Karpas-422 (cell line): Measurements from ENCODE around the gene ARRDC4. TPM values are rescaled to one million over a fixed set of nuclear protein-coding genes. Genes with fewer than 3 reads are reported as not detected.

Source experiments
- DNase-seq: peaks from one replicate; pipeline ENCODE4 v3.0.0-alpha.2; 2015
- H2AFZ ChIP-seq: fragments of 200-600 bp; sonication (generic); 2 replicates; pipeline ENCODE4 v1.6.1; 2014; ENCODE audit warnings: antibody characterized with exemption, low read length, mixed read lengths
- H3K27ac ChIP-seq: fragments of 200-600 bp; sonication (generic); 2 replicates; pipeline ENCODE4 v1.5.1; 2014; ENCODE audit warnings: mild to moderate bottlenecking, low read length, moderate library complexity
- H3K27me3 ChIP-seq: fragments of 200-600 bp; sonication (generic); 2 replicates; pipeline ENCODE4 v1.6.1; 2014; ENCODE audit warnings: low read length, mixed read lengths
- H3K36me3 ChIP-seq: fragments of 200-600 bp; sonication (generic); 2 replicates; pipeline ENCODE4 v1.6.1; 2014; ENCODE audit warnings: low read length, mixed read lengths; ENCODE audit not compliant: insufficient read depth
- H3K4me1 ChIP-seq: fragments of 200-600 bp; sonication (generic); 2 replicates; pipeline ENCODE4 v1.6.1; 2014; ENCODE audit warnings: mild to moderate bottlenecking, low read length, mixed read lengths
- H3K4me2 ChIP-seq: fragments of 200-600 bp; sonication (generic); 2 replicates; pipeline ENCODE4 v1.6.1; 2014; ENCODE audit warnings: low read length, low read depth, mild to moderate bottlenecking; ENCODE audit not compliant: poor library complexity, severe bottlenecking
- H3K4me3 ChIP-seq: fragments of 200-600 bp; sonication (generic); 2 replicates; pipeline ENCODE4 v1.5.1; 2014; ENCODE audit warnings: mild to moderate bottlenecking, antibody characterized with exemption, low read length, mixed read lengths
- H3K79me2 ChIP-seq: fragments of 200-600 bp; sonication (generic); 2 replicates; pipeline ENCODE4 v1.6.1; 2014; ENCODE audit warnings: mild to moderate bottlenecking, low read length, mixed read lengths
- H3K9ac ChIP-seq: fragments of 200-600 bp; sonication (generic); 2 replicates; pipeline ENCODE4 v1.6.0; 2014; ENCODE audit warnings: low read length
- H3K9me2 ChIP-seq: fragments of 200-600 bp; sonication (generic), shearing (Covaris generic); replicated peaks from 2 replicates; pipeline ENCODE4 v1.6.0; 2014; ENCODE audit warnings: mild to moderate bottlenecking, low read length, moderate library complexity; ENCODE audit not compliant: insufficient read depth
- H3K9me3 ChIP-seq: fragments of 300-700, 200-600 bp; sonication (generic); 2 replicates; pipeline ENCODE4 v1.6.1; 2014; ENCODE audit warnings: low read length, mixed read lengths
- H4K20me1 ChIP-seq: fragments of 200-600 bp; sonication (generic); 2 replicates; pipeline ENCODE4 v1.6.1; 2014; ENCODE audit warnings: mild to moderate bottlenecking, antibody characterized with exemption, low read length, low read depth; ENCODE audit not compliant: insufficient read depth
- total RNA-seq: library from RNA; depleted of rRNA; stranded (reverse); fragments of >200 nt; shearing (Covaris generic); gene quantifications from 2 replicates; pipeline ENCODE4 v1.2.3, GENCODE V29; 2014; ENCODE audit warnings: low replicate concordance

Gene ARRDC4
- total RNA-seq, 1 experiment from 2014 or later: not detected

DNA sequence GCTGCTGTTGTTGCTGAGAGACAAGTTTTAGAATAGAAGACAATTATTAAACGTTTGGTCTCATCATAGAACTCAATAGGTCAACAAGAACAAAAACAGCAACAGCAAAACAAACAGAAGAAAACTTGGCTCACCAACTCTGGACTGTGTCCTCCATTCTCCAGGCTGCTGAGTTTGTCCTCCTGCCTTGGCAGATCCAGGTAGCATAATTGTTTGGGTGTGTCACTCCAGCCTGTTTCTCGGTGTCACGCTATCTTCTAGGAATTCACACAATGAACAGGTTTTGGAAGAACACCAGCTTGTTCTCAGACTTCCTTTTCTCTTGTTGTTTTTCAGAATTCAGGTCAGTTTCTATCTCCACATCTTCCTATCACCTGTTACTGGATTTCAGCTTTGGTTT, 34.7 kb downstream of the ARRDC4 start:
- Histone ChIP-seq H2AFZ (no peak overlapping the region), H3K4me2 (no peak overlapping the region)

DNA sequence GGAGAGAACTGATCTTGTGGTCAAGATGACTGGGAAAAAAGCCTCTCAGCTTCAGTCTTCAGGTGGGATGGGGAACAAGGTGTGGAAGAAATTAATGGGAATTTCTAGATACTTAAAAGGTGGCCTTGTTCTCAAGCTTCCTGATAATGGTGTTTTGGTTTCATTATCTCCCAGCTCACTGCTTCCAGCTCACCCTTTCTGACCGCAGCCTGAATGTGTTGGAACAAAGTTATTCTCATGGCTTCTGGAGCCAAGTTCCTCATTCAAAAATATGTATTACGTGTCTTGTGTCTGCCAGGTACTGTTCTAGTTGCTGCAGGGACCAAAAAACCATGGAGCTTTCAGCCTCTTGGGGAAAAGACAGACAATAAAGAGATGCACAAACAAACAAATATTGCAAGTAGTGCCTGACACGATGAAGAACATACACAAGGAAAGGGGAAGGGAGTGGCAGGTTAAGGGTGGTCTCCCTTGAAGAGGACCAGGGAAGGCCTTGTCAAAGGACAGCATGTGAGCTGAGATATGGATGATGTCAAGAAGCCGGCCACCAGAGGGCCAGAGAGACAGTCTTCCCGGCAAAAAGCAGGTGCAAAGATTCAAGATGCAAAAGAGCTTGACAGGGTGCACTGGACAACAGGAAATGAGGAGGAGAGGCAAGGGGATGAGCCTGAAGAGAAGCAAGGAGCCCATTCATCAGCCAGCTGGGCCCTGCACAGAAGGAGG, 35.5 kb downstream of the ARRDC4 start:
- H3K9me3 ChIP-seq: peaks cover 27% of the 10 kb centered on the region
- H3K4me2 ChIP-seq: no peak overlapping the region
- no peaks in the 10 kb centered on the region for H3K9me2 ChIP-seq
- no peaks in the 10 kb centered on the region for H3K79me2 ChIP-seq
- H2AFZ ChIP-seq: no peak overlapping the region
- no peaks in the 10 kb centered on the region for H3K4me1 ChIP-seq
- H3K9ac ChIP-seq: no peak overlapping the region
- no peak overlapping the region for H3K27ac ChIP-seq
- H3K4me3 ChIP-seq: no peak overlapping the region
- H3K27me3 ChIP-seq: no peaks in the 10 kb centered on the region
- DNase-seq: peak; percentile 40
- H4K20me1 ChIP-seq: no peaks in the 10 kb centered on the region
- no peaks in the 10 kb centered on the region for H3K36me3 ChIP-seq

More for the DNA sequence above, 34.7 kb downstream of the ARRDC4 start:
- H3K9me2 ChIP-seq: no peaks in the 10 kb centered on the region
- H3K9me3 ChIP-seq: peaks cover 19% of the 10 kb centered on the region
- no peaks in the 10 kb centered on the region for H3K36me3 ChIP-seq
- H4K20me1 ChIP-seq: no peaks in the 10 kb centered on the region
- no peak overlapping the region for H3K27ac ChIP-seq
- no peaks in the 10 kb centered on the region for H3K27me3 ChIP-seq
- no peaks in the 10 kb centered on the region for H3K4me1 ChIP-seq
- H3K9ac ChIP-seq: no peak overlapping the region
- H3K79me2 ChIP-seq: no peaks in the 10 kb centered on the region
- H3K4me3 ChIP-seq: no peak overlapping the region
- DNase-seq: no peak

DNA sequence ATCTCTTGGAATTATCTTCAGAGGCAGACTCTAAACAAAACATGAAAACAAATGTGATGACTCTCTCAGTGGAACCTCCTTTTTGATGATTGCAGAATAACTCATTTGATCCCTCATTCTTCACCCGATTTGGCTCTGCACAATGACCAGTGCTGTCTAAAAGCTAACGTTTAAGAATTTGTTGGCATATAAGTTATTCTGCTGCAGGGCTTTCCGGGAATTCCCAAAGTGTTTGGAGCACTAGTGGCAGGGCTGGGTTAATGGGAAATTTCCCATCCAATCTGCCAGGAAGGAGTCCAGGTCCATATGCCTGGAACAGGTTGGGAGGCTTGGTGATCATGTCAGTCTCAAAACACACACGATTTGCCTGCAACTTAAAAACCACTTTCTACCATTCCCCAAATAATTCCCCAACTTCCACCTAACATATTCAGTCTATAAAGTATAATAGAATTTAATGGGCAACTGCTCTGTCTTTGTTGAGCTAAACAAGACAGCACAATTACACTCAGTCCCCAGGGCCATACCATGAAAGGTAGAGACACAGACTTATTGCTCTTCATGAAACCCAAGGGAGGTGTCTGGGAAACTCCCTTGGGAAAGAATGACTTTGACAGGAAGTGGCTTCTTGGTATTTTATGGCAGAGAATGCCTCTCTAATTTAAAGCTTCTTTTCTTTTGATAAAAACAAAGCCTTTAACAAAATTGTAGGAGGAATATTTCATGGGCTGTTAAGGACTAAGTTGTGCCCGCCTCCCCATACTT, 38.0 kb downstream of the ARRDC4 start:
- Histone ChIP-seq H3K9ac (no peak overlapping the region), H3K36me3 (no peaks in the 10 kb centered on the region), H3K4me1 (no peaks in the 10 kb centered on the region), H3K79me2 (no peaks in the 10 kb centered on the region), H3K27ac (no peak overlapping the region), H2AFZ (no peak overlapping the region), H3K4me2 (no peak overlapping the region), H4K20me1 (no peaks in the 10 kb centered on the region), H3K27me3 (no peaks in the 10 kb centered on the region), H3K4me3 (no peak overlapping the region), H3K9me2 (no peaks in the 10 kb centered on the region), H3K9me3 (peaks cover 45% of the 10 kb centered on the region)
- no peak for DNase-seq

DNA sequence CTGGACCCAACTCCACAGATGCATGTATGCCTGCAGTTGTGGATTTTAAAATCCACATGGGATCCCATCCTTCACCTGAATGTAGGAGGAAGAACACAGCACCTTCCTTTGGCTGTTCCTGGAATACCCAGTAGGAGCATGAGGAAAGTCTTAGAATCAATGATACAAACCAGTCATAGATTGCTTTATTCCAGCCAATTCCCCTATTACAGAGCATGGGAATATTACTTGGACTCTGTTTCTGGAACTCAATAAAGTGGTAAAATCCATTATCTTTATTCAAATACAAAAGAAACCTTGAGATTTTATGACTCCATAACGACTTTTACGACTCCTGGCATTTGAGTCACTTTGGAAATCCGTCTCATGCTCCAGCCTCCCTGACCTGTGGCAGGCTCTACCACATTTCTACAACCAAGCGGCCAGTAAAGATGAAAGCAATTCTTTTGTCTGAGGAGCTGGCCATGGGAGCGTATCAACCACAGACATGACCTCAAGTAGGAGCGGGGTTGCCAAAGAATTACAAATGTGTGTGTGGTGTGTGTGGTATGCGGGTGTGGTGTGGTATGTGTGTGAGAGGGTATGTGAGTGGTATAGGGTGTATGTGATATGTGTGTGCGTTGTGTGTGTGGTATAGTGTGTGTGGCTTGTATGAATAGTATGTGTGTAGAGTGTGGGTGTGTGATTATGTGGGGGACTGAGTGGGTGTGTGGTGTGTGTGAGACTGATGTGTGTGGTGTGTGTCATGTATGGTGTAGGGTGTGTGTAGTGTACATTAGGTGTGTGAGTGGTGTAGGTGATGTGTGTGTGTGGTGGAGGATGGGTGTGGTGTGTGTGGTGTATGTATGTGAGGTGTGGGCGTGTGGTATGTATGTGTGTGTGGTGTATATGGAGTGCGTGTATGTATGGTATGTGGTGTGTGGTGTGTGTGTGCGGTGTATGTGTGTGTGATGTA, 40.0 kb downstream of the ARRDC4 start:
- Histone ChIP-seq H3K79me2 (no peaks in the 10 kb centered on the region), H3K27ac (no peak overlapping the region), H3K9ac (no peak overlapping the region), H3K4me3 (no peak overlapping the region), H4K20me1 (no peaks in the 10 kb centered on the region), H3K27me3 (no peaks in the 10 kb centered on the region), H3K9me2 (no peaks in the 10 kb centered on the region), H2AFZ (no peak overlapping the region), H3K36me3 (no peaks in the 10 kb centered on the region), H3K4me2 (no peak overlapping the region), H3K9me3 (peaks cover 45% of the 10 kb centered on the region), H3K4me1 (no peaks in the 10 kb centered on the region)
- DNase-seq: no peak

DNA sequence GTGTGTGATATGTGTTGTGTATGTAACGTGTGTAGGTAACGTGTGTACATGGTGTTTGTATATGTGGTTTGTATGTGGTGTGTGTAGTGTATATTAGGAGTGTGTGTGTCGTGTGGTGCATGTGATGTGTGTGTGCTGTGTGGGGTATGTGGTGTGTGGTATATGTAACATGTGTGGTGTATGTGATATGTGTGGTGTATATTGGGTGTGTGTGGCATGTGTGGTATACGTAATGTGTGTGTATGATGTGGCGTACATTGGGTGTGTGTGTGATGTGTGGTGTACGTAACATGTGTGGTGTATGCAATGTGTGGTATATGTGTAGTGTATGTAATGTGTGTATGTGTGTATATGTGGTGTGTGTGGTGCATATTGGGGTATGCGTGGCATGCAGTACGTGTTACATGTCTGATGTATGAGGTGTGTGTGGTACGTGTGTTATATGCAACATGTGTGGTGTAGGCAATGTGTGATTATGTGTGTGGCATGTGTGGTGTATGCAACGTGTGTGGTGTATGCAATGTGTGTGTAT, 41.2 kb downstream of the ARRDC4 start:
- H2AFZ ChIP-seq: no peak overlapping the region
- no peaks in the 10 kb centered on the region for H3K9me2 ChIP-seq
- H4K20me1 ChIP-seq: no peaks in the 10 kb centered on the region
- no peak overlapping the region for H3K4me3 ChIP-seq
- no peaks in the 10 kb centered on the region for H3K27me3 ChIP-seq
- no peaks in the 10 kb centered on the region for H3K36me3 ChIP-seq
- no peak overlapping the region for H3K27ac ChIP-seq
- no peaks in the 10 kb centered on the region for H3K79me2 ChIP-seq
- H3K4me1 ChIP-seq: no peaks in the 10 kb centered on the region
- no peak for DNase-seq
- peaks cover 49% of the 10 kb centered on the region for H3K9me3 ChIP-seq
- H3K9ac ChIP-seq: no peak overlapping the region
- H3K4me2 ChIP-seq: no peak overlapping the region

DNA sequence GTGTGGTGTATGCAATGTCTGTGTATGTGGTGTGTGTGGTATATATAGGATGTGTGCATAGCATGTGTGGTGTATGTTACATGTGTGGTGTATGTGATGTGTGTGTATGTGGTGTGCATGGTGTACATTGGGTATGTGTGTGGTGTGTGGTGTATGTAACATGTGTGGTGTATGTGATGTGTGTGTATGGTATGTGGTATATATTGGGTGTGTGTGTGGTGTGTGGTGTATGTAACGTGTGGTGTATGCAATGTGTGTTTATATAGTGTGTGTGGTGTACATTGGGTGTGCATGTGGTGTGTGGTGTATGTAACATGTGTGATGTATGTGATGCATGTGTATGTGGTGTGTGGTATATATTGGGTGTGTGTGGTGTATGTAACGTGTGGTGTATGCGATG, 41.9 kb downstream of the ARRDC4 start:
- Histone ChIP-seq H2AFZ (no peak overlapping the region), H3K9ac (no peak overlapping the region), H3K27ac (no peak overlapping the region), H3K4me3 (no peak overlapping the region), H3K4me1 (no peaks in the 10 kb centered on the region), H3K4me2 (no peak overlapping the region), H3K36me3 (no peaks in the 10 kb centered on the region), H4K20me1 (no peaks in the 10 kb centered on the region), H3K9me3 (peaks cover 44% of the 10 kb centered on the region), H3K9me2 (no peaks in the 10 kb centered on the region), H3K79me2 (no peaks in the 10 kb centered on the region), H3K27me3 (no peaks in the 10 kb centered on the region)
- DNase-seq: no peak

DNA sequence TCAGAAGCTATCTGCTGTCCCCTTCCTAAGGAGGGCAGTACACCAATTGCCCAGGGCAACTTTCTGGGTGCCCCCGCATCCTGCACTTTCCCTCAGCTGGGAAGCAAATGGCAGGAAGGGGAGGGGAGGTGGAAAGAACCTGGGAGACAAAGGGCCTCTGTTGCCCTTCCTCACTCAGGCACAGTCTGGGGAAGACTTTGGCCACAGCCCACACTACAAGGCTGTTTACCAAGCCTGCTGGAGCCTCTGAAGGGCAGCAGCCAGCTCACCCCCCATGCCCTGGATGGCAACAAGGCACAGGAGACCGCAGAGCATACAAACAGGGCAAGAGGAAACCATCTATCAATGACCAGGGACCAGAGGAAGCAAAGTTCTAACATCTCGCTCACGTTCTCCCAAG, 42.4 kb downstream of the ARRDC4 start:
- no peaks in the 10 kb centered on the region for H3K9me2 ChIP-seq
- no peak overlapping the region for H3K4me2 ChIP-seq
- H4K20me1 ChIP-seq: no peaks in the 10 kb centered on the region

More for the DNA sequence above, 42.4 kb downstream of the ARRDC4 start:
- Histone ChIP-seq H3K36me3 (no peaks in the 10 kb centered on the region), H3K9me3 (peaks cover 44% of the 10 kb centered on the region), H3K27me3 (no peaks in the 10 kb centered on the region), H3K27ac (no peak overlapping the region), H3K9ac (no peak overlapping the region), H3K4me1 (no peaks in the 10 kb centered on the region), H3K4me3 (no peak overlapping the region), H2AFZ (no peak overlapping the region), H3K79me2 (no peaks in the 10 kb centered on the region)
- no peak for DNase-seq
